Gastroesophageal sphincter (tissue), 3 donors: Measurements from ENCODE around the gene CNTNAP2.

Experiments used
- POLR2A ChIP-seq, 2 donors: fragments of 450-650 bp; IDR thresholded peaks; one replicate each; pipeline ENCODE4 v1.6.1; 2017; ENCODE audit warnings: antibody characterized with exemption in 2 of 2, mild to moderate bottlenecking in 2 of 2, moderate library complexity in 1 of 2
- TF ChIP-seq, protein P1 (sequence below), 4 experiments: fragments of 200-600 bp in 2 of 4; fragments of 450-650 bp in 2 of 4; sonication (generic) in 1 of 4; IDR thresholded peaks; one replicate each; pipeline ENCODE4 v1.5.1; 2017 to 2019; ENCODE audit warnings: antibody characterized with exemption in 4 of 4, mild to moderate bottlenecking in 2 of 4, moderate library complexity in 2 of 4

DNA sequence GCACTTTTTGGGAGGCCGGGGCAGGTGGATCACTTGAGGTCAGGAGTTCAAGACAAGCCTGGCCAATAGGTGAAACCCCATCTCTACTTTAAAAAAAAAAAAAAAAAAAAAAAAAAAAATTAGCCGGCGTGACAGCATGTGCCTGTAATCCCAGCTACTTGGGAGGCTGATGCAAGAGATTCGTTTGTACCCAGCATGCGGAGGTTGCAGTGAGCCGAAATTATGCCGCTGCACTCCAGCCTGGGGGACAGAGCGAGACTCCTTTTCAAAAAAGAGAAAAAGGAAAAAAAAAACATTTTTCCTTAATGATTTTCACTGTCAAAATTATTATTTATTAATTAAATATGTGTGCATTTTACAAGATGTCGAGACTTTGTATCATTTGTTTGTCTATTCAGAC is 253.6 kb downstream of the CNTNAP2 start:
- TF ChIP-seq, protein P1, sequence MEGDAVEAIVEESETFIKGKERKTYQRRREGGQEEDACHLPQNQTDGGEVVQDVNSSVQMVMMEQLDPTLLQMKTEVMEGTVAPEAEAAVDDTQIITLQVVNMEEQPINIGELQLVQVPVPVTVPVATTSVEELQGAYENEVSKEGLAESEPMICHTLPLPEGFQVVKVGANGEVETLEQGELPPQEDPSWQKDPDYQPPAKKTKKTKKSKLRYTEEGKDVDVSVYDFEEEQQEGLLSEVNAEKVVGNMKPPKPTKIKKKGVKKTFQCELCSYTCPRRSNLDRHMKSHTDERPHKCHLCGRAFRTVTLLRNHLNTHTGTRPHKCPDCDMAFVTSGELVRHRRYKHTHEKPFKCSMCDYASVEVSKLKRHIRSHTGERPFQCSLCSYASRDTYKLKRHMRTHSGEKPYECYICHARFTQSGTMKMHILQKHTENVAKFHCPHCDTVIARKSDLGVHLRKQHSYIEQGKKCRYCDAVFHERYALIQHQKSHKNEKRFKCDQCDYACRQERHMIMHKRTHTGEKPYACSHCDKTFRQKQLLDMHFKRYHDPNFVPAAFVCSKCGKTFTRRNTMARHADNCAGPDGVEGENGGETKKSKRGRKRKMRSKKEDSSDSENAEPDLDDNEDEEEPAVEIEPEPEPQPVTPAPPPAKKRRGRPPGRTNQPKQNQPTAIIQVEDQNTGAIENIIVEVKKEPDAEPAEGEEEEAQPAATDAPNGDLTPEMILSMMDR (IDR thresholded peaks at IDR 0.05) = no peak
- TF ChIP-seq POLR2A (IDR thresholded peaks at IDR 0.05) = no peak
